Upper lobe of left lung (tissue), 6 donors: ENCODE data around the gene RFC4. TPM values are rescaled to one million over a fixed set of nuclear protein-coding genes. Genes with fewer than 3 reads are reported as not detected.

Source experiments
- ATAC-seq, 2 donors: fragments of 200-7000 bp; cut with Tn5 transposase; one replicate each; pipeline ENCODE4 v1.9.1; 2022; ENCODE audit warnings: mild to moderate bottlenecking in 2 of 2, moderate library complexity in 2 of 2; ENCODE audit not compliant: low FRiP score in 2 of 2
- DNase-seq, 2 donors: peaks; one replicate each; pipeline ENCODE4 v3.0.0-alpha.2; 2019 to 2020
- H3K27ac ChIP-seq, 4 donors: fragments of 200-600 bp; sonication (generic); one replicate each; pipeline ENCODE4 v1.5.1; 2016 to 2019
- H3K27me3 ChIP-seq, 4 donors: fragments of 200-600 bp; sonication (generic); one replicate each; pipeline ENCODE4 v1.5.1; 2017 to 2019
- H3K36me3 ChIP-seq, 4 donors: fragments of 200-600 bp; sonication (generic); one replicate each; pipeline ENCODE4 v1.5.1; 2016 to 2019
- H3K4me1 ChIP-seq, 4 donors: fragments of 200-600 bp; sonication (generic); one replicate each; pipeline ENCODE4 v1.5.1; 2018 to 2019
- H3K4me3 ChIP-seq, 4 donors: fragments of 200-600 bp; sonication (generic); one replicate each; pipeline ENCODE4 v1.5.1; 2017 to 2019; ENCODE audit warnings: mild to moderate bottlenecking in 2 of 4, moderate library complexity in 1 of 4
- H3K9me3 ChIP-seq, 4 donors: fragments of 200-600 bp; sonication (generic); one replicate each; pipeline ENCODE4 v1.5.1; 2018 to 2019
- EP300 ChIP-seq, 4 donors: sonication (generic); formaldehyde crosslinking; IDR thresholded peaks; one replicate each; pipeline ENCODE4 v1.5.1; 2017; ENCODE audit warnings: antibody characterized with exemption in 4 of 4, control low read depth in 2 of 4
- POLR2A ChIP-seq, 4 donors: fragments of 450-650 bp; IDR thresholded peaks; one replicate each; pipeline ENCODE4 v1.5.1; 2016 to 2017; ENCODE audit warnings: antibody characterized with exemption in 4 of 4, mild to moderate bottlenecking in 2 of 4
- POLR2AphosphoS5 ChIP-seq, 2 donors: sonication (generic); formaldehyde crosslinking; IDR thresholded peaks; one replicate each; pipeline ENCODE4 v1.5.1; 2017; ENCODE audit warnings: antibody characterized with exemption in 2 of 2
- WGBS, 2 donors: methylation state at CpG; one replicate each; pipeline ENCODE4 v1.1.5; 2017 to 2018; 5-methylcytosine and 5-hydroxymethylcytosine counted together
- total RNA-seq, 6 donors: library from RNA; depleted of rRNA in 4 of 6; stranded (reverse); fragments of >200 nt in 4 of 6; gene quantifications; one replicate each; pipeline versions ENCODE4 v1.1.0 to v1.2.1, GENCODE V29; 2016 to 2021
- TF ChIP-seq, protein P1 (sequence below), 6 experiments: fragments of 450-650 bp in 4 of 6; fragments of 200-600 bp in 2 of 6; sonication (generic) in 2 of 6; IDR thresholded peaks; one replicate each; pipeline ENCODE4 v1.5.1; 2016 to 2019; ENCODE audit warnings: antibody characterized with exemption in 6 of 6
- donor health status: DM: no; HTN: no; CAD: no; lungs with moderate emphysema.
- donor health status: DM: no; HTN: yes; CAD: no; lungs with severe emphysema.

Gene RFC4
- total RNA-seq, 6 donors from 2014 or later: 6.0 to 14.9 (median 8.7) TPM

DNA sequence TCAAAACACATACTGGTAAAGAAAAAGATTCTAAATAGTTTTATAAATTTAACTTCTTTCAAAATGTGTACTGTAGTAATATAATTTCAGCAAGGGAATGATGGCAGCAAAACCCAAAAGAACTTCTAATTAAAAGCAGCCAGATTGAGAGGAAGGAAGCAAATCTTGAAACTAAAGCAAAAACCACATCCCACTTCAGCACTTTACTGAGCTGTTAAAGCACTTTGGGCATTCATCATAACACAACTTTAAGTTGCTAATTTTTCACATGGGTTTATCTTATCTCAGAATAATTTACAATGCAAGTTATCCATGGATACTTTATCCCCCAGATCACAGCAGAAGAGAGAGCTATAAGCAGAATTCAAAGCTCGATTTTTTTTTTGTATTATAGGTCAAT, 6.0 kb downstream of the RFC4 start:
- H3K36me3 ChIP-seq: peaks cover 0 to 40% (median 5%) of the 10 kb centered on the region in 4 donors
- DNase-seq (no peak), ATAC-seq (no peak)
- 93% methylated on average over 1 of the region's 1 CpG for WGBS, 2 donors
- no peak overlapping the region for H3K4me3 ChIP-seq
- H3K9me3 ChIP-seq: no peaks in the 10 kb centered on the region
- H3K27ac ChIP-seq: no peak overlapping the region
- peaks cover 1 to 10% (median 5%) of the 10 kb centered on the region in 4 donors for H3K4me1 ChIP-seq
- no peaks in the 10 kb centered on the region for H3K27me3 ChIP-seq
- TF ChIP-seq POLR2AphosphoS5 (IDR thresholded peaks at IDR 0.05) (no peak), EP300 (IDR thresholded peaks at IDR 0.05) (no peak), POLR2A (IDR thresholded peaks at IDR 0.05) (no peak)
- TF ChIP-seq, protein P1, sequence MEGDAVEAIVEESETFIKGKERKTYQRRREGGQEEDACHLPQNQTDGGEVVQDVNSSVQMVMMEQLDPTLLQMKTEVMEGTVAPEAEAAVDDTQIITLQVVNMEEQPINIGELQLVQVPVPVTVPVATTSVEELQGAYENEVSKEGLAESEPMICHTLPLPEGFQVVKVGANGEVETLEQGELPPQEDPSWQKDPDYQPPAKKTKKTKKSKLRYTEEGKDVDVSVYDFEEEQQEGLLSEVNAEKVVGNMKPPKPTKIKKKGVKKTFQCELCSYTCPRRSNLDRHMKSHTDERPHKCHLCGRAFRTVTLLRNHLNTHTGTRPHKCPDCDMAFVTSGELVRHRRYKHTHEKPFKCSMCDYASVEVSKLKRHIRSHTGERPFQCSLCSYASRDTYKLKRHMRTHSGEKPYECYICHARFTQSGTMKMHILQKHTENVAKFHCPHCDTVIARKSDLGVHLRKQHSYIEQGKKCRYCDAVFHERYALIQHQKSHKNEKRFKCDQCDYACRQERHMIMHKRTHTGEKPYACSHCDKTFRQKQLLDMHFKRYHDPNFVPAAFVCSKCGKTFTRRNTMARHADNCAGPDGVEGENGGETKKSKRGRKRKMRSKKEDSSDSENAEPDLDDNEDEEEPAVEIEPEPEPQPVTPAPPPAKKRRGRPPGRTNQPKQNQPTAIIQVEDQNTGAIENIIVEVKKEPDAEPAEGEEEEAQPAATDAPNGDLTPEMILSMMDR (IDR thresholded peaks at IDR 0.05): no peak

DNA sequence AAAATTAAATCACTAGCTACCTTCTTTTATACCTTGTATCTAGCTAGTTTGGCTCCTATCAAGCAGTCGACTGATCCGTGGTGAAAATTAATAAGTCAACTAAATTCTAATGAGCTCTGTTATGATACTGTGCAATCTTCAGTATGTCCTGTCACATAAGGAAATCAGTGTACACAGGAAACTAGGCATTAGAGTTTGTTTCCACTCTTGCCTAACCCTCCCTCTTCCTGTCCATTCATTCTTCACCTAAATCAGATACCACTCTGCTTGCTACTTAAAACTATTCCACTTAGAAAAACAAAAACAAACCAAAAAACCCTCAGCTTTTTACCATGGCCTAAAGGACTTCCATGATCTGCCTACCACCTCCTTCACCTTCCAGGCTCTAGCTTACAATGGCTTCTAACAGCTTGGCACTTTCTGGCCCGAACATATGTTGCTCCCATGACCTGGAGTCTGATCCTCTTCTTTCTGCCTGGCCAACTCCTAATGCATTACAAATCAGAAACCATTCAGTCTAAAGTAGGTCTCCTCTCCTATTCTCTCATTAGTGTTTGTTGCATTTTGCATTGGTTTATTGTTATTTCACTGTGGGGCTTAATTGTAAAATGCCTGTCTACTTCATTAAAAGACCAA, 7.9 kb downstream of the RFC4 start:
- no peak for ATAC-seq
- TF ChIP-seq, protein P1 (IDR thresholded peaks at IDR 0.05): no peak
- no peak for TF ChIP-seq POLR2A (IDR thresholded peaks at IDR 0.05)
- TF ChIP-seq POLR2AphosphoS5 (IDR thresholded peaks at IDR 0.05): no peak
- TF ChIP-seq EP300 (IDR thresholded peaks at IDR 0.05): no peak
- Histone ChIP-seq H3K4me1 (peaks cover 0 to 7% (median 0%) of the 10 kb centered on the region in 4 donors), H3K27me3 (no peaks in the 10 kb centered on the region), H3K36me3 (peaks cover 0 to 42% (median 5%) of the 10 kb centered on the region in 4 donors), H3K4me3 (no peak overlapping the region), H3K9me3 (no peaks in the 10 kb centered on the region), H3K27ac (no peak overlapping the region)
- no peak for DNase-seq
- WGBS, 2 donors: 78 to 84% methylated on average over 3 of the region's 3 CpGs

DNA sequence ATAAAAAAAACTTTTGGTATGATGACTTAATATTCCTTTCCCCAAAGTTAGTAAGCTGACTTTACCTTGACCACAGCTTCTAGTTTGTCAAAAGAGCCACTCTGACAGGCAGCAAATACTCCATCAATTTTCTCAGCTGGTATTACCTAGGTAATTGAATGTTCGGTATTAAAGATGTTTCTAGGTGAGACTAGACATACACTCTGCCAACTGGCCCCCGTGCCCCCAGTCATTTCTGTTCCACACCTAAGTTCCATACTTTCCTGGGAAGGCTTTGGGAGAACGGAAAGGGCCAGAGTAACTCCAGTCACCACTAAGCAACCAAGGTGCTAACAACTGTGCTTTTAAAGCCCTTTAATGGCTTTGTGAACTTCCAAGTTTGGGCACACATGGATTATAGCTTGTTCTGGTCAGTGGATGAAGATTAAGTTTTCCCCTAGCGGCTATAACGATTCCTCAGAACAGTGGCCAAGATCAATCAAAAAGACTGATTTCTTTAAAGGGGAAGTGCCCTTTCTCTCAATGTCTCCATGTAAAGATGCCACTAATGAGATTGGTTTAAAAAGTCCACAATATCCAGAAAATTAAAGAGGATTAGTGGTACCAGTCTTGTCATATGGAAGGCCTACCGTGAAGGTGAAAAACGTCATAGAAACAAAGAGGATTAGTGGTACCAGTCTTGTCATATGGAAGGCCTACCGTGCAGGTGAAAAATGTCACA, 15.9 kb downstream of the RFC4 start:
- peak in 1 of 4 donors; percentile 31 for TF ChIP-seq POLR2A (IDR thresholded peaks at IDR 0.05)
- TF ChIP-seq, protein P1 (IDR thresholded peaks at IDR 0.05): no peak
- Histone ChIP-seq H3K27ac (no peak overlapping the region), H3K4me1 (peaks cover 23 to 36% (median 31%) of the 10 kb centered on the region in 4 donors), H3K27me3 (no peaks in the 10 kb centered on the region), H3K9me3 (no peaks in the 10 kb centered on the region), H3K36me3 (peaks cover 37 to 66% (median 44%) of the 10 kb centered on the region in 4 donors), H3K4me3 (no peak overlapping the region)
- no peak for DNase-seq
- peak in 1 of 2 donors; percentile 39 for ATAC-seq
- 79 to 86% methylated on average over 8 of the region's 8 CpGs for WGBS, 2 donors

DNA sequence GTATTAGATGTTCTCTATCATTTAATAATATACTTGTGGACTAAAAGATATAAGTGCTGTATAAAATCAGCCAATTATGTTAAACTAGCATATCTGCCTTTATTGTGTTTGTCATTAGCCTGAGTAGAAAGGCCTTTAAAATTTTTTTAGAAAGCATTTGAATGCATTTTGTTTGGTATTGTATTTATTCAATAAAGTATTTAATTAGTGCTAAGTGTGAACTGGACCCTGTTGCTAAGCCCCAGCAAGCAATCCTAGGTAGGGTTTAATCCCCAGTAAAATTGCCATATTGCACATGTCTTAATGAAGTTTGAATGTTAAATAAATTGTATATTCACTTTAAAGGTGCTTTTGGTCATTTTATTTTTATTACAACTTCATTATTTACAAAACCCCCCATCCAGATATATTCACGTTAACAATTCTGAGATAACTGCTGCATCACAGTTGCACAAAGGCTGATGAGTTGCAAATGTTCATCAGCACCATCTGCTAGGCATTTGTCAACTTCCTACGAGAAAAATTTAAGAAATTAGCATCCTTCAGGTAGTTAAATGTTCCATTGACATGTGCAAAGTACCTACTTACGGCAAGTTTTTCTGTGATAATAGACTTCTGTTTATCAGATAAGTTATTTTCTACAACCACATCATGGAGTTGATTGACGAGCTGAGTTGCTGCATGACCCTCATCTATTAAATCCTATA, 16.6 kb downstream of the RFC4 start:
- ATAC-seq (no peak), DNase-seq (no peak)
- no peak overlapping the region for H3K27ac ChIP-seq
- WGBS, 2 donors: 64 to 66% methylated on average over 4 of the region's 4 CpGs
- no peaks in the 10 kb centered on the region for H3K27me3 ChIP-seq
- no peaks in the 10 kb centered on the region for H3K9me3 ChIP-seq
- peaks cover 42 to 73% (median 50%) of the 10 kb centered on the region in 4 donors for H3K36me3 ChIP-seq
- H3K4me1 ChIP-seq: peaks cover 30 to 43% (median 38%) of the 10 kb centered on the region in 4 donors
- TF ChIP-seq POLR2AphosphoS5 (IDR thresholded peaks at IDR 0.05) (no peak), POLR2A (IDR thresholded peaks at IDR 0.05) (no peak), EP300 (IDR thresholded peaks at IDR 0.05) (no peak)
- TF ChIP-seq, protein P1 (IDR thresholded peaks at IDR 0.05): no peak
- H3K4me3 ChIP-seq: no peak overlapping the region
